GM20000 (cell line): Measurements from ENCODE around the gene DGCR2.

Experiments
- DNase-seq: peaks from one replicate; pipeline ENCODE4 v3.0.0; 2012; ENCODE audit warnings: low spot score
- TF ChIP-seq, protein P1 (sequence below): IDR thresholded peaks from 2 replicates; pipeline ENCODE4 v1.5.1; 2012; ENCODE audit warnings: mild to moderate bottlenecking, control low read depth; ENCODE audit errors: extremely low read depth, missing control alignments

The DGCR2 gene

DNA sequence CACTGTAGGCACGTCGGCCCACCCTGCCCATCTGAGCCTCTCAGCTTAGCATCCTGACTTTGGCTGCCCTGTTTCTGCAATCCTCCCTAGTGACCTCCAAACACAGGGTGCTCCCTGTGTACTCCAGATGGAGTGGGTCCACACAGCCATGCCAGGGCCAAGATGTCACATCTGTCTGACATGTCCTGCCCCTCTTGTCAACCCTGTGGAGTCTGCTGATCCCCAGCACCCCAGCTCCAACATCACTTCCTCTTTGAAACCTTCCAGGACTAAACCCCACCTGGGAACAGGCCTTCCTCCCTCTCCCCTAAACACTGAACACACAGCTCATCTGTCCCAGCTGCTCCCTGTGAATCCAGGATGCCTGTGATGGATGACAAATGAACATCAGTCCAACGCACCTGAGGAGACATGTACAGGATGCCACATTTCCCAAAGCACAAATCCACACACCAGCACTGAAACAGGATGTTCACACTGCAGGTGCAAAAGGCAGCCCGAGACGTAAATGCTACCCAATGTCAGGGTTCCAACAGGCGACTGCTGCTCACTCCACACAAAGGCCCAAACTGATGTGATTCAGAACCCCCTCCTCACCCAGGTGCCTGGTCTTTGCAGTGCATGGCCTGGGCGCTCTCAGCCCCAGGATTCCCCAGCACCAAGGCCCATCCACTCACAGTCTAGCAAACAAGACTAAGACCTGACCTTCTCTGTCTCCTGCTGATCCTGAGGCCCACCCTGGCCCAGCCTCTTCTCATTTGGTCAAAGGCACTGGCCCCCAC is 6.9 kb upstream of the DGCR2 start:
- DNase-seq = no peak
- TF ChIP-seq, protein P1, sequence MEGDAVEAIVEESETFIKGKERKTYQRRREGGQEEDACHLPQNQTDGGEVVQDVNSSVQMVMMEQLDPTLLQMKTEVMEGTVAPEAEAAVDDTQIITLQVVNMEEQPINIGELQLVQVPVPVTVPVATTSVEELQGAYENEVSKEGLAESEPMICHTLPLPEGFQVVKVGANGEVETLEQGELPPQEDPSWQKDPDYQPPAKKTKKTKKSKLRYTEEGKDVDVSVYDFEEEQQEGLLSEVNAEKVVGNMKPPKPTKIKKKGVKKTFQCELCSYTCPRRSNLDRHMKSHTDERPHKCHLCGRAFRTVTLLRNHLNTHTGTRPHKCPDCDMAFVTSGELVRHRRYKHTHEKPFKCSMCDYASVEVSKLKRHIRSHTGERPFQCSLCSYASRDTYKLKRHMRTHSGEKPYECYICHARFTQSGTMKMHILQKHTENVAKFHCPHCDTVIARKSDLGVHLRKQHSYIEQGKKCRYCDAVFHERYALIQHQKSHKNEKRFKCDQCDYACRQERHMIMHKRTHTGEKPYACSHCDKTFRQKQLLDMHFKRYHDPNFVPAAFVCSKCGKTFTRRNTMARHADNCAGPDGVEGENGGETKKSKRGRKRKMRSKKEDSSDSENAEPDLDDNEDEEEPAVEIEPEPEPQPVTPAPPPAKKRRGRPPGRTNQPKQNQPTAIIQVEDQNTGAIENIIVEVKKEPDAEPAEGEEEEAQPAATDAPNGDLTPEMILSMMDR = no peak

- TF ChIP-seq, protein P1 = no peak
- no peak for DNase-seq
Measured at GRCh38 chr22:19128009-19128401, 5.8 kb upstream of the DGCR2 start.

DNA sequence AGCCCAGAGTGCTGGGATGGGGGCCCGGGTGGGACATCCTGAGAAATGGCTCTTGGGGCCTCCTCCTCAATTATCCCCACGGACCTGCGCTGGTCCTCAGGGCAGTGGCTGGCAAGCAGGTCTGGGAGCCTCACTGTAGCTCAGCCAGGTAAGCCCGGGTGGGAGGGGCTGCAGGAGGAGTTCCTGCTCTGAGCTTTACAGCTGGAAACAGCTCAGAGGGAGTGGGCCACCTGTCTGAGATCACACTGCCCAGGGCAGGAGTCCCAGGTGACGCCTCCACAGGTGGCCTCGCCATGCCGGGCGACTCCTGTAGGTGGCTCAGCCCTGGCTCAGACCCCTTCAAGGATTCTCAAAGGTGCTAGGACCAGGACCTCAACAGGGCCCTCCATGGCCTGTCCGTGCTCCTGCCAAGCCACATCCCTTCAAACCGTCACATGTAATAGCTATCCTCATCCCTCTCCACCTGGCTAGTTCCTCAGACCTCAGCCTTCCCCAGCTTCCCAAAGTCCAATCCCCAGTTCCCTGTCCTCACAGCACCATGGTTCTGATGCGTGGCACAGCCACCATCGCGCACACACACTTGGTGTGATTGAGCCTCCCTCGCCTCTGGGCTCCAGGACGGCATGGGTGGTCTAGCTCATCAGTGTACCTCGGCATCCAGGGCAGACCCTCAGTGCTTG is 5.3 kb upstream of the DGCR2 start:
- DNase-seq = no peak

DNA sequence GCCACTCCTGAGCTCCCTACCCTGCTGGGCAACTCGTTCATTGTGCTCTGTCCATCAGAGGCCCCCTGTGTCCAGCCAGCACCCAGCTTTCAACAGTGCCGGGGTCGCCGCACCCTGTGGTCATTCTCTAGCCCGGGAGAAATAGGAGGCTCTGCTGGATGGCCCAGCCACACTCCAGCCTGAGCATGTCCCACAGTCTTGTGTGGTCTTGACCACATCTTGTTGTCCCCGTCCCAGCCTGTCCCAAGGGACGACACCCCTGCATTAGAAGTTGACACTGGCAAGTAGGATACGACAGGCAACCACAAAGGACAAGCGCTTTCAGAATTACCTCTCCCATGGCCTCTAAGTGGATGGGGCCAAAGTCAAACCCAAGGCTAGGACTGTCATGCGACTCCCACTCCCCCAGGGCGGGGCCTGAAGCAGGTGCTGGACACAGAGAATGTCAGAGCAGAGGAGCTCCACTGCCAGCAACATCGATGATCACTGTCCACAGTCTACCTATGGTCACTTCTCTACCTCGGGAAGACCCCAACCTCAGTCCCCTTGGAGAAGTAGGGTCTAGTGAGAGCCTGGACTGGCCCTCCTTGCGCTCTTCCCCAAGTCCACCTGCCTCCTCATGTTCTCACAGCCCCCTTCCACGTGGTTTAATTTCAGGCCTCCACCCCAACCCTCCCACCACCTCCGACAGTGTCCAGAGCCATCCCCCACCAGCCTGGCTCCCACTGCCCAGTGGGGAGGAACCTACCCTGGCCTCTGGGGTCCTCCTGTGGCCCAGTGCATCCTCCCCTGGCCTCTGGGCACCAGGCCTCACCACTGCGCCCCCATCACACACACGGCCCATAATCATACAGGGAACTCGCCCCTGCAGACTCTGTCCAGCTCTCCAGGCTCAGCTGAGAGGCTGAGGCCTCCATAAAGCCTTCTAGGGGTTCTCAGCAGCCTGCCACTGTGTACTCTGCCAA is 4.4 kb upstream of the DGCR2 start:
- TF ChIP-seq, protein P1 = no peak
- no peak for DNase-seq

More for the DNA sequence above, 5.3 kb upstream of the DGCR2 start:
- TF ChIP-seq, protein P1 = no peak

DNA sequence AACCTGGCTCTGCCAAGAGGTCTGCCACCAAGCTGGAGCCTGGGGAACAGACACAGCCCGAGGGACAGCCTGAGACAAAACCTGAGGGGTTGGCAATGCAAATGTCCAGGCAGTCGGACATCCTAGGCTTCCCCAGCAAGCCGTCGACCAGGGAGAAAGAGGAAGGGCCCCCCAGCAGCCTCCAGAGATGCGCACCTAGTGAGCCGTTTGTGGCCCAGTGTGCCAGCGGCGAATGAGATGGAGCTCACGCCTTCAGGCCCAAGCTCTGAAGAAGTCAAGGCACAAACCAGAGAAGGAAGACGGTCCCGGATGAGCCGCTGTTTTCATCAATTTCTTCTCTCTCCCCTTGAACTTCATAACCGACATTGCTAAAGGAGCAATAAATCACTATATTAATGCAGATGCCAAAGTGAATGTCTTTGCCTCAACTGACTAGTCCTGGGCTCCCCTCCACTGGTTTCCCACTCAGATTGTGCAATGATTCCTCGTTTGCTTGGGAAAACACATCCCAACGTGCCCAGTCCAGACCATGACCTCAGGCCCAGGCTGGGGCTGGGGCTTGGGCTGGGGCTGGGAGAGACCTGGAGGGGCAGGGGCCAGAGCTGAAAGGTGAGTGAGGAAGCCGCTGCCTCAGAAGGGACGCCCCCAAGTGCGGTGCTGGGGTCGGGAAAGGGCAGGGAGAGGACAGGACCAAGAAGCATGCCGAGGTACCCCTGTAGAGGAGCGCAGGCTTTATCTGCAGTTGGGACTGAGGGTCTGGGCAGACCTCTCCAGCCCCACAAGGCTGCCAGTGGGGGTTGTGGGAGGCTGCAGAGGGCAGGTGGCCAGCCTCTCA is 3.5 kb upstream of the DGCR2 start:
- TF ChIP-seq, protein P1 = no peak
- no peak for DNase-seq

- no peak for DNase-seq
- TF ChIP-seq, protein P1 = no peak
Measured at GRCh38 chr22:19125011-19125410, 2.8 kb upstream of the DGCR2 start.
